Activated B cell treated with CpG ODN at 0.5 μM for 24 hours (primary cell): ENCODE data around the gene HJV. TPM values are rescaled to one million over a fixed set of nuclear protein-coding genes. Genes with fewer than 3 reads are reported as not detected.
A peak's percentile ranks its signal among the peaks of the same experiment; 100 is the strongest.

ENCODE experiments used
- ATAC-seq: fragments of 200-7000 bp; cut with Tn5 transposase; one replicate; pipeline ENCODE4 v1.10.0; 2021; ENCODE audit warnings: low read depth, mild to moderate bottlenecking, moderate library complexity
- CTCF ChIA-PET: fragments of 350-600 bp; sonication (Branson Sonifier 250); formaldehyde crosslinking; loops from one replicate; lab custom pipeline; 2021; ENCODE audit warnings: antibody characterized with exemption; lab: Charles Lee
- POLR2A ChIA-PET: fragments of 350-600 bp; sonication (Branson Sonifier 250); formaldehyde crosslinking; loops from one replicate; lab custom pipeline; 2021; ENCODE audit warnings: antibody characterized with exemption; lab: Charles Lee
- DNase-seq: peaks from one replicate; pipeline ENCODE4 v3.0.0; 2022
- H3K27ac Mint-ChIP-seq: one replicate; pipeline ENCODE4 v1.8.0; 2020; ENCODE audit warnings: mixed read lengths
- H3K27me3 Mint-ChIP-seq: one replicate; pipeline ENCODE4 v1.8.0; 2021; ENCODE audit warnings: mixed read lengths
- H3K36me3 Mint-ChIP-seq: one replicate; pipeline ENCODE4 v1.8.0; 2021; ENCODE audit warnings: low read depth, mixed read lengths
- H3K4me1 Mint-ChIP-seq: one replicate; pipeline ENCODE4 v1.8.0; 2021; ENCODE audit warnings: mixed read lengths
- H3K4me3 Mint-ChIP-seq: one replicate; pipeline ENCODE4 v1.8.0; 2020; ENCODE audit warnings: mild to moderate bottlenecking, mixed read lengths
- H3K9me3 Mint-ChIP-seq: one replicate; pipeline ENCODE4 v1.8.0; 2020; ENCODE audit warnings: mixed read lengths
- CTCF ChIP-seq: fragments of 200-600 bp; IDR thresholded peaks from one replicate; pipeline ENCODE4 v1.8.0; 2022; ENCODE audit warnings: antibody characterized with exemption, mild to moderate bottlenecking
- intact Hi-C: fragments of 100-400 bp; cut with micrococcal nuclease; formaldehyde crosslinking; loops from one replicate; pipeline ENCODE4 v1.15.1; 2024
- total RNA-seq: library from RNA; stranded (reverse); gene quantifications from 2 replicates; pipeline ENCODE4 v1.2.3, GENCODE V29; 2022

Gene HJV
- total RNA-seq, 1 donor from 2014 or later, result not detected

DNA sequence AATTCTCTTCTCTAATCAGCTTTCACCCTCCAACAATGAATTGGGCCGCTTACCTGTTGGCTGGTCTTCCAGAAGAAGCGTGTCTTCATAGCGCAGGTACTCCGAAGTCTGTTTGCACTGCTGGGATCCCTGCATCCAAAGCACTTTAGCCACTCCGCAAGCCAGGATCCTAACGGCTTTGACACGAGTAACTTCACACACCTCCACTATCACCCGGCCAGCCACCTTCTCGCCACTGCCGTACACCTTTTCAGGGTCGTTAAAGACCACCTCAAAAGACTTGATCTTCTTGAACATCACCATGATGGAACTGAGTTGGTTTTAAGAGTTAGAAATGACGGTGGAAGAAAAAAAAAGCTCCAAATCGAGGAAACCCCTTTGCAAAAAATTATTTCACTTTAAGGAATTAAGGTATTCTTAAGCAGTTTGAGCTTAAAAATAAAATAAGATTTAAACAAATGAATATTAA is 25.5 kb downstream of the HJV start:
- Mint-ChIP-seq H3K4me3 (peak overlapping the region; percentile 88), H3K27ac (peak overlapping the region; percentile 97), H3K9me3 (no peaks in the 10 kb centered on the region), H3K4me1 (peaks cover 75% of the 10 kb centered on the region), H3K36me3 (peaks cover 54% of the 10 kb centered on the region), H3K27me3 (no peaks in the 10 kb centered on the region)
- CTCF ChIA-PET, result interaction anchor here (3.0 to 4.0 kb wide), 2 partner anchors 11 to 18 kb away, joined by 9 to 52 read pairs; no protein-coding TSS in a partner anchor
- no peak for TF ChIP-seq CTCF
- POLR2A ChIA-PET, result interaction anchor here (0.6 to 12.7 kb wide), 15 partner anchors 9 to 172 kb away, joined by 3 to 579 read pairs (median 16); partner anchors contain the start of genes ANKRD34A, LIX1L, NUDT17 and PEX11B
- intact Hi-C loops, result loop anchor here (1.0 to 5.0 kb wide), 5 partner anchors 8 to 69 kb away; partner anchors contain the start of genes ANKRD34A, POLR3GL and RBM8A
- ATAC-seq (no peak), DNase-seq (no peak)

GRCh38 chr1:145995148-145995881 is 26.2 kb downstream of the HJV start:
- peak overlapping the region; percentile 97 for H3K27ac Mint-ChIP-seq
- no peak for DNase-seq
- POLR2A ChIA-PET, result interaction anchor here (0.9 to 12.7 kb wide), 11 partner anchors 12 to 171 kb away, joined by 3 to 579 read pairs (median 16); partner anchors contain the start of genes ANKRD34A, LIX1L, NUDT17 and POLR3C
- H3K27me3 Mint-ChIP-seq, result no peaks in the 10 kb centered on the region
- peaks cover 54% of the 10 kb centered on the region for H3K36me3 Mint-ChIP-seq
- no peaks in the 10 kb centered on the region for H3K9me3 Mint-ChIP-seq
- H3K4me1 Mint-ChIP-seq, result peaks cover 79% of the 10 kb centered on the region
- intact Hi-C loops, result loop anchor here (1.0 to 5.0 kb wide), 2 partner anchors 33 to 68 kb away; partner anchors contain the start of genes ANKRD34A, POLR3GL and RBM8A
- H3K4me3 Mint-ChIP-seq, result peak overlapping the region; percentile 88
- no peak for TF ChIP-seq CTCF
- no peak for ATAC-seq
- CTCF ChIA-PET, result interaction anchor here (3.0 to 4.0 kb wide), 2 partner anchors 12 to 17 kb away, joined by 9 to 52 read pairs; no protein-coding TSS in a partner anchor

DNA sequence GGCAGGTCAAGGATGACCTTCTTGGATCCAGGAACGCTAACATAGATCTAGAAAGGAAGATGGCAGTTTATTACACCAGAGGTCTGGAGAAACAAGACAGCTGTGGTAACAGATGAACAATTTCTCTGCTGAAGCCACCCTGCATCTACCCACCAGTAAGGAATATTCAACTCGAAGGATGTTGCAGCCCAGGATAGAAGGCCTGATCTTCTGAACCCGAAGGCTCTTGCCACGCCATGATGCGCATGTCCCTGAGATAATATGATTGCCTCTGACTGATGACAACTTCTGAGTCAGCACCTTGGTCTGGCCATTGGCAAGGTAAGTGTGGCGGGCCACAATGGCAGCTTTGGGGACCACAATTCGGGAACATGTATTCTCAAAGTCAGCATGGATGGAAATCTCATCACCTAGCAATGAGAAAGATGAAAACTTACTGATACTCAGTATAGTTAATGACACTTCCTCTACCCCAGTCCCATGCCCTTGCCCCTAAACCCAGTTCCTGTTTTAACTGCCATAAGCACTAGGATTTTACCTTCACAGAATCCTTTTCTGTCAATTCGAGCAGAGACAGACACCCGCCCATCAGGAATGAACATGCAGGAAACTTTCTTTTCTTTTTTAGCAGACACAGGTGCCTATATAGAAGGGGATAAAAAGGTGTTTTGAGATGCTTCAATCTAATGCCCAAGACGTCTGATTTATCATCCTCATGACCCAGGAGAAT is 27.0 kb downstream of the HJV start:
- CTCF ChIA-PET, result interaction anchor here (1.0 to 4.0 kb wide), 4 partner anchors 13 to 16 kb away, joined by 4 to 52 read pairs (median 6); no protein-coding TSS in a partner anchor
- intact Hi-C loops, result loop anchor here (1.0 to 5.0 kb wide), 2 partner anchors 32 to 67 kb away; partner anchors contain the start of genes ANKRD34A, POLR3GL and RBM8A

DNA sequence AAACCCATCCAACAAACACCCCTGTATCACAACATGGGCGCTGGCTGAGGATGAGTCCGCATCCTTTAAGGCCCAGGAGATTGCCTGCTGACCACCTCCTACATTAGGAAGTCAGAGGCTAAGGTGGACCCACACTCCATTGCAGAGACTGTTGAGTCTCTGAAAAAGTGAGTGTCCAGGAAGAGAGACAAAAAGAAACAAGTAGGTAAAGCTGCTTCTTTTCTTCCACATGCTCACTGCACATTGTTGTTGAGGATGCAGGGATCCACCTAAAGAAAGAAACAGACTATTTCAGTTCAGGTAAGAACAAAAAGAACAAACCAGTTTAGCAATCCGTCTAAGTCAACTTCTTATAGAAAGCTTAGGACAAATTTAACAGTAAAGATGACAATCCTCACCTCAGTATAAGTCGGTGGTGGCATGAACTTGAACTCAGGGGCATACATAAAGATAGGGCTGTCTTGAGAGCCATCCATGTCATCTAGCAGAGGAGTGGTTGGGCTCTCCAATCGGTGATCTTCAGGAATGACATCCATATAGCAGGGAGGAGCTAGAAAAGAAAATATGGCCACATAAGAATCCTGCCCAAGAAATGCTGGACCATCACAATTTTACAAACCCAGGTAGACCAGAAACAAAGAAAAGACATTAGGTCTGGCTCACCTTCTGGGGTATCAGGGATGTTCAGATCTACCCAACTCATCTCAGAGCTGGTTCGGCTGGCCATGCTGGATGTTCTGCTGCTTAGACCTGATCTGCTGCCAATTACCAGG is 27.7 kb downstream of the HJV start:
- no peaks in the 10 kb centered on the region for H3K9me3 Mint-ChIP-seq
- DNase-seq, result no peak
- intact Hi-C loops, result no loop called here
- peaks cover 54% of the 10 kb centered on the region for H3K36me3 Mint-ChIP-seq
- no peaks in the 10 kb centered on the region for H3K27me3 Mint-ChIP-seq
- POLR2A ChIA-PET, result interaction anchor here (0.5 to 12.7 kb wide), 7 partner anchors 11 to 81 kb away, joined by 3 to 579 read pairs (median 5); no protein-coding TSS in a partner anchor
- peak overlapping the region; percentile 97 for H3K27ac Mint-ChIP-seq
- no peak for TF ChIP-seq CTCF
- CTCF ChIA-PET, result interaction anchor here (1.0 to 1.8 kb wide), 3 partner anchors 13 to 15 kb away, joined by 4 to 7 read pairs (median 4); no protein-coding TSS in a partner anchor
- ATAC-seq, result no peak
- H3K4me3 Mint-ChIP-seq, result peak overlapping the region; percentile 88
- H3K4me1 Mint-ChIP-seq, result peaks cover 70% of the 10 kb centered on the region

More for the DNA sequence above, 27.0 kb downstream of the HJV start:
- Mint-ChIP-seq H3K9me3 (no peaks in the 10 kb centered on the region), H3K36me3 (peaks cover 54% of the 10 kb centered on the region), H3K4me1 (peaks cover 76% of the 10 kb centered on the region), H3K4me3 (peak overlapping the region; percentile 88), H3K27me3 (no peaks in the 10 kb centered on the region), H3K27ac (peak overlapping the region; percentile 97)
- POLR2A ChIA-PET, result interaction anchor here (0.5 to 12.7 kb wide), 8 partner anchors 10 to 81 kb away, joined by 3 to 579 read pairs (median 4); partner anchors contain the start of gene RBM8A
- no peak for ATAC-seq
- DNase-seq, result no peak
- TF ChIP-seq CTCF, result no peak
